HepG2 (cell line): Measurements from ENCODE around the gene STYXL1. TPM values are rescaled to one million over a fixed set of nuclear protein-coding genes. Genes with fewer than 3 reads are reported as not detected.

Source experiments
- ATAC-seq: fragments of 200-7000 bp; cut with Tn5 transposase; 3 replicates; pipeline ENCODE4 v1.9.1; 2020; ENCODE audit warnings: mild to moderate bottlenecking, moderate library complexity
- BruUV-seq: library from RNA; stranded (reverse); fragments of 400-500 nt; replicated peaks from 2 replicates; lab custom pipeline; 2021; lab: Mats Ljungman, UMichigan
- CTCF ChIA-PET: fragments of 300-600 bp; formaldehyde crosslinking; extraction: SDS; loops from one replicate; lab custom pipeline; 2021; ENCODE audit warnings: low total read pairs, inconsistent platforms, low intra/inter-chr PET ratio; lab: Yijun Ruan, JAX
- POLR2A ChIA-PET: fragments of 350-600 bp; sonication (Branson Sonifier 250); formaldehyde crosslinking; loops from one replicate; lab custom pipeline; 2020; ENCODE audit warnings: antibody characterized with exemption, inconsistent platforms; lab: Yijun Ruan, JAX
- DNase-seq: peaks from one replicate; pipeline ENCODE4 v3.0.0-alpha.2; 2015; ENCODE audit warnings: low spot score
- FAIRE-seq: peaks from 3 replicates; lab custom pipeline; 2011; peaks lifted over from hg19 to GRCh38; lab: Jason Lieb, UNC
- H2AFZ ChIP-seq: one replicate; pipeline ENCODE4 v1.6.1; 2011; ENCODE audit warnings: low read length, inconsistent platforms
- H3K27ac ChIP-seq: fragments of 300-600 bp; 3 replicates; pipeline ENCODE4 v1.8.0; 2011; ENCODE audit warnings: mixed run types, mild to moderate bottlenecking, mixed read lengths, low read length, inconsistent platforms; ENCODE audit not compliant: insufficient read depth; ENCODE audit errors: extremely low read length
- H3K27me3 ChIP-seq, 2 experiments: fragments of 200-600 bp in 1 of 2; 2 replicates in 1 of 2; 3 replicates in 1 of 2; pipeline versions ENCODE4 v1.6.0 to v1.8.0; 2011; ENCODE audit warnings: low read length in 2 of 2, mild to moderate bottlenecking in 2 of 2, moderate library complexity in 2 of 2, inconsistent platforms in 1 of 2; ENCODE audit not compliant: insufficient read depth in 2 of 2, control insufficient read depth in 1 of 2
- H3K36me3 ChIP-seq, 2 experiments: fragments of 200-600 bp in 1 of 2; replicated peaks in 1 of 2; 2 replicates in 1 of 2; 3 replicates in 1 of 2; pipeline versions ENCODE4 v1.5.1 to v1.8.0; 2011; ENCODE audit warnings: low read length in 2 of 2, inconsistent platforms in 1 of 2; ENCODE audit not compliant: insufficient read depth in 2 of 2, control insufficient read depth in 1 of 2
- H3K4me1 ChIP-seq: 2 replicates; pipeline ENCODE4 v1.5.1; 2012; ENCODE audit warnings: low read length, inconsistent platforms; ENCODE audit not compliant: insufficient read depth
- H3K4me2 ChIP-seq: 2 replicates; pipeline ENCODE4 v1.6.0; 2011; ENCODE audit warnings: low read depth, low read length, inconsistent platforms
- H3K4me3 ChIP-seq, 3 experiments: fragments of 200-600 bp in 1 of 3; sonication (generic), shearing (Covaris generic) in 1 of 3; replicated peaks in 1 of 3; 2 replicates each; pipeline ENCODE4 v1.5.1; 2011 to 2016; ENCODE audit warnings: low read length in 3 of 3, inconsistent platforms in 2 of 3, low read depth in 2 of 3, mild to moderate bottlenecking in 2 of 3, control low read depth in 1 of 3, mixed read lengths in 1 of 3; ENCODE audit not compliant: insufficient read depth in 1 of 3
- H3K79me2 ChIP-seq: one replicate; pipeline ENCODE4 v1.6.1; 2011; ENCODE audit warnings: low read length, inconsistent platforms; ENCODE audit not compliant: insufficient read depth
- H3K9ac ChIP-seq: 2 replicates; pipeline ENCODE4 v1.6.0; 2011; ENCODE audit warnings: mild to moderate bottlenecking, low read depth, low read length, inconsistent platforms; ENCODE audit not compliant: insufficient read depth
- H3K9me3 ChIP-seq: 2 replicates; pipeline ENCODE4 v1.5.1; 2012; ENCODE audit warnings: mild to moderate bottlenecking, low read length
- H4K20me1 ChIP-seq: 2 replicates; pipeline ENCODE4 v1.6.0; 2011; ENCODE audit warnings: inconsistent platforms, mild to moderate bottlenecking, low read length, moderate library complexity; ENCODE audit not compliant: insufficient read depth
- CBFB ChIP-seq: sonication (generic); formaldehyde crosslinking; IDR thresholded peaks from 2 replicates; pipeline ENCODE4 v1.4.0; 2020; ENCODE audit warnings: missing genetic modification reagents
- CEBPG ChIP-seq: IDR thresholded peaks from 2 replicates; pipeline ENCODE4 v1.6.1; 2016
- E2F5 ChIP-seq: sonication (generic); formaldehyde crosslinking; conservative IDR thresholded peaks from 2 replicates; pipeline ENCODE4 v1.4.0; 2020; ENCODE audit warnings: missing genetic modification reagents
- GTF2F1 ChIP-seq: fragments of 150-350 bp; IDR thresholded peaks from 2 replicates; pipeline ENCODE4 v1.6.1; 2014; ENCODE audit warnings: low read length
- KLF15 ChIP-seq: sonication (generic); formaldehyde crosslinking; IDR thresholded peaks from 2 replicates; pipeline ENCODE4 v1.8.1; 2023; ENCODE audit warnings: borderline replicate concordance, mild to moderate bottlenecking, inconsistent platforms, missing genetic modification reagents, mixed read lengths
- MEF2D ChIP-seq: sonication (generic); formaldehyde crosslinking; IDR thresholded peaks from 2 replicates; pipeline ENCODE4 v1.5.1; 2020; ENCODE audit warnings: mild to moderate bottlenecking, missing genetic modification reagents
- MTF2 ChIP-seq: sonication (generic); formaldehyde crosslinking; IDR thresholded peaks from 2 replicates; pipeline ENCODE4 v1.5.0; 2020; ENCODE audit warnings: missing genetic modification reagents, borderline replicate concordance
- NCOR1 ChIP-seq: fragments of 200-600 bp; sonication (generic); IDR thresholded peaks from 2 replicates; pipeline ENCODE4 v1.7.0; 2017; ENCODE audit warnings: antibody characterized with exemption, low read length, borderline replicate concordance
- NONO ChIP-seq, 2 experiments: fragments of 450-650 bp in 1 of 2; sonication (generic) in 1 of 2; formaldehyde crosslinking in 1 of 2; IDR thresholded peaks in 1 of 2; conservative IDR thresholded peaks in 1 of 2; 2 replicates each; pipeline versions ENCODE4 v1.6.1 to v1.8.0; 2017 to 2022; ENCODE audit warnings: mild to moderate bottlenecking in 1 of 2, missing genetic modification reagents in 1 of 2, moderate library complexity in 1 of 2
- PHF8 ChIP-seq: sonication (generic); formaldehyde crosslinking; IDR thresholded peaks from 2 replicates; pipeline ENCODE4 v1.5.0; 2020; ENCODE audit warnings: missing genetic modification reagents
- RARG ChIP-seq: sonication (generic); formaldehyde crosslinking; IDR thresholded peaks from 2 replicates; pipeline ENCODE4 v1.4.0; 2020; ENCODE audit warnings: low read depth, mild to moderate bottlenecking, missing genetic modification reagents
- SIX1 ChIP-seq: sonication (generic); formaldehyde crosslinking; IDR thresholded peaks from 2 replicates; pipeline ENCODE4 v1.4.0; 2020; ENCODE audit warnings: missing genetic modification reagents, borderline replicate concordance
- SRY ChIP-seq: sonication (generic); formaldehyde crosslinking; IDR thresholded peaks from 2 replicates; pipeline ENCODE4 v1.8.0; 2022; ENCODE audit warnings: mild to moderate bottlenecking, missing genetic modification reagents
- ZNF207 ChIP-seq: fragments of 450-650 bp; IDR thresholded peaks from 2 replicates; pipeline ENCODE4 v1.6.1; 2016; ENCODE audit warnings: antibody characterized with exemption, borderline replicate concordance
- ZNF232 ChIP-seq: sonication (generic); formaldehyde crosslinking; IDR thresholded peaks from 2 replicates; pipeline ENCODE4 v1.4.0; 2020; ENCODE audit warnings: missing genetic modification reagents, borderline replicate concordance
- ZNF343 ChIP-seq: sonication (generic); formaldehyde crosslinking; IDR thresholded peaks from 2 replicates; pipeline ENCODE4 v1.4.0; 2020; ENCODE audit warnings: mild to moderate bottlenecking, missing genetic modification reagents
- ZNF564 ChIP-seq: sonication (generic); formaldehyde crosslinking; IDR thresholded peaks from 2 replicates; pipeline ENCODE4 v1.8.1; 2023; ENCODE audit warnings: mild to moderate bottlenecking, missing genetic modification reagents
- ZSCAN12 ChIP-seq: sonication (generic); formaldehyde crosslinking; IDR thresholded peaks from 2 replicates; pipeline ENCODE4 v1.9.0; 2021; ENCODE audit warnings: mild to moderate bottlenecking, missing genetic modification reagents
- ZSCAN25 ChIP-seq: sonication (generic); formaldehyde crosslinking; IDR thresholded peaks from 2 replicates; pipeline ENCODE4 v1.8.0; 2022; ENCODE audit warnings: mild to moderate bottlenecking, missing genetic modification reagents
- WGBS: methylation state at CpG from one replicate; pipeline ENCODE4 v1.1.6; 2017; ENCODE audit warnings: low lambda C conversion rate; 5-methylcytosine and 5-hydroxymethylcytosine counted together
- in situ Hi-C: cut with HindIII; loops from 2 replicates; pipeline ENCODE4 v1.10.0; 2017; ENCODE audit warnings: low pct_unique_long_range_greater_than_20kb; ENCODE audit not compliant: extremely low pct_ligation_motif_present
- intact Hi-C: fragments of 100-400 bp; cut with micrococcal nuclease; formaldehyde crosslinking; loops from one replicate; pipeline ENCODE4 v1.10.0; 2022; ENCODE audit not compliant: unreplicated experiment
- polyA plus RNA-seq, 8 experiments: library from polyadenylated mRNA; depleted of rRNA in 3 of 8; stranded (reverse) in 7 of 8; unstranded in 1 of 8; fragments of >200 nt; fragmentation: Illumina TruSeq in 4 of 8; extraction: Trizol in 4 of 8; gene quantifications; 2 replicates each; pipeline versions ENCODE4 v1.2.1 to v1.2.3, GENCODE V29; 2011 to 2016; ENCODE audit warnings: low read depth in 4 of 8, missing spikeins in 1 of 8, mixed read lengths in 1 of 8; ENCODE audit not compliant: insufficient read depth in 1 of 8
- total RNA-seq, 5 experiments: library from RNA; depleted of rRNA; stranded (reverse); fragments of >200 nt; fragmentation: Illumina TruSeq; extraction: Trizol; gene quantifications; 2 replicates each; pipeline ENCODE4 v1.2.3, GENCODE V29; 2016; ENCODE audit warnings: low read depth in 1 of 5
- TF ChIP-seq, protein P1 (sequence below): sonication (generic); formaldehyde crosslinking; IDR thresholded peaks from 2 replicates; pipeline ENCODE4 v1.4.0; 2020; ENCODE audit warnings: missing genetic modification reagents
- TF ChIP-seq, protein P2 (sequence below): sonication (generic); formaldehyde crosslinking; IDR thresholded peaks from 2 replicates; pipeline ENCODE4 v1.5.0; 2020; ENCODE audit warnings: missing genetic modification reagents

STYXL1 gene
- total and polyA plus RNA-seq, 2 of the 13 experiments (the other 11 are each of a cell fraction or from before 2014, with no cell fraction given): 23.9 to 38.3 TPM

DNA sequence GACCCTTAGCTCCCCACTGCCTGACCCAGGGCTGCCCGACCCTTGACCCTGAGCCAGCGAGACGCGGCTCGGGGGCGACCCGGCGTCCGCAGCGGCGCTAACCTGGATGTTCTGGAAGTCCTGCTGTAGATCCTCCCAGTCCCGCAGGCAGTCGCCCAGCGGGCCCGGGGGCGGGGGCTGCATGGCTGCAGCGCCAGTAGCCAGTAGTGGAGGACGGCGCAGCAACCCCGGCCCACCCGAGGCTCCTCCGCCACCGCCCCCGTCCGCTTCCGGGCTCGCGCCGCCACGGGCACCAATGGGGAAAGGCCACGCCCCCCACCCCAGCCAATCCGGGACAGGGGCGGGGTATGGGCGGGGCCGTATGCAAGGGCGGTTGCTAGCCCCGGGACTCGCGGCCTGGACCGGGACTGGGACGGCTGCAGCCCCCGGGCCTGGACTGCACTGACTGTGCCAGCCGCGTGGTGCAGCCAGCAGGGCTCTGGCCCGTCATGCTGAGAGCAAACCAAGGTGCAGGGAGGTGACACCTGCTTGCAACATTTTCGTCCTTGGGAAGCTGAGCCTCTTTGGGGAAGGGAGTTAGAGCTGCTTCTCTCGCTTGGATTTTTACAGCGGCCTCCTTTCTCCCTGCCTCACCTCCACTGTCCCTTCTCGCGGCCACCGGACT, 53.3 kb downstream of the STYXL1 start, which contains the start of gene TMEM120A:
TSS of gene TMEM120A (minus strand) at position 208 of the 664 bp plus-strand sequence. CDS start at position 183, 25 bp downstream.
- H2AFZ ChIP-seq: no peak within 1 kb of the TSS
- ChIA-PET POLR2A (interaction anchor here (0.8 to 2.9 kb wide), 8 partner anchors 10 to 88 kb away, joined by 3 to 26 read pairs (median 6); partner anchors contain the start of genes MDH2, POR and STYXL1), CTCF (no interaction called here)
- H3K4me3 ChIP-seq: peak within 1 kb of the TSS; percentile 88 to 98 (median 91)
- H3K9me3 ChIP-seq: no peaks in the 10 kb centered on the region
- ATAC-seq (peak; percentile 86), DNase-seq (peak; percentile 88), FAIRE-seq (peak; percentile 70)
- no peaks in the 10 kb centered on the region for H3K27me3 ChIP-seq
- H3K9ac ChIP-seq: peak within 1 kb of the TSS; percentile 87
- peak within 1 kb of the TSS; percentile 84 for H3K4me2 ChIP-seq
- intact Hi-C loops (no loop called here), in situ Hi-C loops (no loop called here)
- peak within 1 kb of the TSS; percentile 97 for H3K27ac ChIP-seq
- peaks cover 0 to 11% of the 10 kb centered on the region in 2 experiments; a peak in 2 of 5 replicates for H3K36me3 ChIP-seq
- WGBS: 20% methylated on average over 4 of the region's 51 CpGs
- no peaks in the 10 kb centered on the region for H4K20me1 ChIP-seq
- H3K4me1 ChIP-seq: peaks cover 34% of the 10 kb centered on the region
- BruUV-seq: no TSS peak
- peaks cover 2% of the 10 kb centered on the region for H3K79me2 ChIP-seq
- TF ChIP-seq NONO (IDR thresholded peaks at IDR 0.05) (no peak), NONO (CRISPR knock-in tag; conservative IDR thresholded peaks at IDR 0.05) (peak; percentile 74; the same call in 1 of the 2 replicates), ZSCAN12 (CRISPR knock-in tag) (no peak), CBFB (peak; percentile 18; the same call in 1 of the 2 replicates), ZNF343 (CRISPR knock-in tag) (no peak), MTF2 (CRISPR knock-in tag) (no peak), KLF15 (CRISPR knock-in tag) (peak; percentile 99), ZNF232 (peak; percentile 14; the same call in 1 of the 2 replicates), NCOR1 (no peak; the same call in 1 of the 2 replicates), SIX1 (no peak), CEBPG (peak; percentile 40), E2F5 (CRISPR knock-in tag) (0 out of 2 replicates have a peak, but pooled peaks have one; percentile 21), ZNF207 (no peak), ZSCAN25 (CRISPR knock-in tag) (peak; percentile 70), GTF2F1 (no peak), PHF8 (CRISPR knock-in tag) (peak; percentile 80), MEF2D (CRISPR knock-in tag) (peak; percentile 58; the same call in 1 of the 2 replicates), SRY (CRISPR knock-in tag) (peak; percentile 50; the same call in 1 of the 2 replicates), ZNF564 (CRISPR knock-in tag) (no peak), RARG (CRISPR knock-in tag) (no peak)
- TF ChIP-seq, protein P1, sequence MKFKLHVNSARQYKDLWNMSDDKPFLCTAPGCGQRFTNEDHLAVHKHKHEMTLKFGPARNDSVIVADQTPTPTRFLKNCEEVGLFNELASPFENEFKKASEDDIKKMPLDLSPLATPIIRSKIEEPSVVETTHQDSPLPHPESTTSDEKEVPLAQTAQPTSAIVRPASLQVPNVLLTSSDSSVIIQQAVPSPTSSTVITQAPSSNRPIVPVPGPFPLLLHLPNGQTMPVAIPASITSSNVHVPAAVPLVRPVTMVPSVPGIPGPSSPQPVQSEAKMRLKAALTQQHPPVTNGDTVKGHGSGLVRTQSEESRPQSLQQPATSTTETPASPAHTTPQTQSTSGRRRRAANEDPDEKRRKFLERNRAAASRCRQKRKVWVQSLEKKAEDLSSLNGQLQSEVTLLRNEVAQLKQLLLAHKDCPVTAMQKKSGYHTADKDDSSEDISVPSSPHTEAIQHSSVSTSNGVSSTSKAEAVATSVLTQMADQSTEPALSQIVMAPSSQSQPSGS: peak; percentile 69; the same call in 1 of the 2 replicates
- TF ChIP-seq, protein P2, sequence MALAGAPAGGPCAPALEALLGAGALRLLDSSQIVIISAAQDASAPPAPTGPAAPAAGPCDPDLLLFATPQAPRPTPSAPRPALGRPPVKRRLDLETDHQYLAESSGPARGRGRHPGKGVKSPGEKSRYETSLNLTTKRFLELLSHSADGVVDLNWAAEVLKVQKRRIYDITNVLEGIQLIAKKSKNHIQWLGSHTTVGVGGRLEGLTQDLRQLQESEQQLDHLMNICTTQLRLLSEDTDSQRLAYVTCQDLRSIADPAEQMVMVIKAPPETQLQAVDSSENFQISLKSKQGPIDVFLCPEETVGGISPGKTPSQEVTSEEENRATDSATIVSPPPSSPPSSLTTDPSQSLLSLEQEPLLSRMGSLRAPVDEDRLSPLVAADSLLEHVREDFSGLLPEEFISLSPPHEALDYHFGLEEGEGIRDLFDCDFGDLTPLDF (CRISPR knock-in tag): peak; percentile 29; the same call in 1 of the 2 replicates
